Neural progenitor cell (in vitro differentiated cells): Measurements from ENCODE around the gene MSH3.

Source experiments
- CTCF ChIP-seq: fragments of 200-600 bp; sonication (generic); IDR thresholded peaks from 2 replicates; pipeline ENCODE4 v1.5.1; 2017; ENCODE audit warnings: antibody characterized with exemption, mild to moderate bottlenecking
- EZH2 ChIP-seq: fragments of 200-600 bp; sonication (generic); IDR thresholded peaks from 2 replicates; pipeline ENCODE4 v1.6.1; 2017; ENCODE audit warnings: antibody characterized with exemption, mild to moderate bottlenecking, moderate library complexity
- EZH2phosphoT487 ChIP-seq: fragments of 200-600 bp; sonication (generic); IDR thresholded peaks from 2 replicates; pipeline ENCODE4 v1.6.1; 2017; ENCODE audit warnings: antibody characterized with exemption

GRCh38 chr5:80884929-80885328 lies 230.5 kb downstream of the MSH3 start:
- TF ChIP-seq EZH2 (no peak), CTCF (no peak), EZH2phosphoT487 (no peak)
